ENCODE measurements around the gene IGFBP7.

DNA sequence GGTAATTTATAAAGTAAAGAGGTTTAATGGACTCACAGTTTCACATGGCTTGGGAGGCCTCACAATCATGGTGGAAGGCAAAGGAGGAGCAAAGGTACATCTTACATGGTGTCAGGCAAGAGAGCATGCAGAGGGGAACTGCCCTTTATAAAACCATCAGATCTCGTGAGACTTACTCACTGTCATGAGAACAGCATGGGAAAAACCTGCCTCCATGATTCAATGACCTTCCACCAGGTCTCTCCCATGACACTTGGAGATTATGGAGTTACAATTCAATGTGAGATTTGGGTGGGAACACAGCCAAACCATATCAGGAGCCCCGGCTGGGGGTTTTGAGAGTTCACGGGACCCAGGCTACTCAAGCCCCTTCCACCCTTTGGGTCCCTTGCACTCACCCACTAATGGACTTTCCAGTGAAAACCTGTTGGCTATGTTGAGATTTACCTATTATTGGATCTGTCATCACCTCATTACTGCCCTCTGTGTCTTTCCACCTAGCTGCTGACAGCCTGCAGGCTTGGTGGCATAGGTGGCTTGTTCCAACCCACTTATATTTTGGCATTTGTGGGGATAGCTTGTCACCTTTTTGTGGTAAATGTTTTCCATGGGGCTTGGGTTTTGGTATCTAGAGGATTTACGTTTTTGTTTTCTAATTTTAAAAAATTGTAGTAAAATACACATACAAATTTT lies 24.0 kb downstream of the IGFBP7 start:
- TF ChIP-seq, protein P1, sequence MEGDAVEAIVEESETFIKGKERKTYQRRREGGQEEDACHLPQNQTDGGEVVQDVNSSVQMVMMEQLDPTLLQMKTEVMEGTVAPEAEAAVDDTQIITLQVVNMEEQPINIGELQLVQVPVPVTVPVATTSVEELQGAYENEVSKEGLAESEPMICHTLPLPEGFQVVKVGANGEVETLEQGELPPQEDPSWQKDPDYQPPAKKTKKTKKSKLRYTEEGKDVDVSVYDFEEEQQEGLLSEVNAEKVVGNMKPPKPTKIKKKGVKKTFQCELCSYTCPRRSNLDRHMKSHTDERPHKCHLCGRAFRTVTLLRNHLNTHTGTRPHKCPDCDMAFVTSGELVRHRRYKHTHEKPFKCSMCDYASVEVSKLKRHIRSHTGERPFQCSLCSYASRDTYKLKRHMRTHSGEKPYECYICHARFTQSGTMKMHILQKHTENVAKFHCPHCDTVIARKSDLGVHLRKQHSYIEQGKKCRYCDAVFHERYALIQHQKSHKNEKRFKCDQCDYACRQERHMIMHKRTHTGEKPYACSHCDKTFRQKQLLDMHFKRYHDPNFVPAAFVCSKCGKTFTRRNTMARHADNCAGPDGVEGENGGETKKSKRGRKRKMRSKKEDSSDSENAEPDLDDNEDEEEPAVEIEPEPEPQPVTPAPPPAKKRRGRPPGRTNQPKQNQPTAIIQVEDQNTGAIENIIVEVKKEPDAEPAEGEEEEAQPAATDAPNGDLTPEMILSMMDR (IDR thresholded peaks at IDR 0.05; ENCODE audit: low read depth, low read length, poor library complexity, severe bottlenecking), result no peak
- TF ChIP-seq EZH2phosphoT487 (IDR thresholded peaks at IDR 0.05; ENCODE audit: borderline replicate concordance, low read length), result no peak

Data from DOHH2 (cell line).